Epithelial cell of proximal tubule (primary cell): ENCODE results near the gene ROR2. TPM values are rescaled to one million over a fixed set of nuclear protein-coding genes. Genes with fewer than 3 reads are reported as not detected.

Source experiments
- DNase-seq: peaks from one replicate; pipeline ENCODE4 v3.0.0-alpha.2; 2011; ENCODE audit warnings: low read depth
- H3K4me3 ChIP-seq: 2 replicates; pipeline ENCODE4 v1.5.1; 2011; ENCODE audit warnings: low read depth, mild to moderate bottlenecking, low read length
- total RNA-seq: library from RNA; depleted of rRNA; stranded (reverse); fragments of >200 nt; gene quantifications from 2 replicates; pipeline ENCODE4 v1.2.3, GENCODE V29; 2015
- TF ChIP-seq, protein P1 (sequence below): conservative IDR thresholded peaks from 2 replicates; pipeline ENCODE4 v1.5.1; 2012; ENCODE audit warnings: low read depth, mild to moderate bottlenecking, low read length

The ROR2 gene
- total RNA-seq, 1 donor from 2014 or later, result 3.1 TPM

DNA sequence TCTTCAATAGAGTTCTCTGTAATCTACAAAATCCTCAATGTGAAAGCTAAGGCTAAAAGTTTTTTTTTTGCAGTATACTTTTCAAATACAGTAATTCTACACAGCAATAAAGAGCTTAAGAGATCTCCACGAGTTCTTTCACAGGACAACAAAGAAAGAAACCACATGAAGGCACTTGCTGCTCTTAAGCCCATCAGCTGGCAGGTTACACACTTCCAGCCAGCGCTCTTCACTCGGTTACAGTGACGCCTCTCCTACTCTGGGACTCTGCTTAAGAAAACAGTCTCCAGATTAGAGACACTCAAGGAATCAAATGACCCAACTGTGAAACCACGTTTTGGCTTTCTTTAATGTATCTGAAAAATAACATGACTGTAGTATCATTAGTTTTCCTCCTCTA, 85.0 kb downstream of the ROR2 start:
- H3K4me3 ChIP-seq, result no peak overlapping the region
- no peak for DNase-seq
- TF ChIP-seq, protein P1, sequence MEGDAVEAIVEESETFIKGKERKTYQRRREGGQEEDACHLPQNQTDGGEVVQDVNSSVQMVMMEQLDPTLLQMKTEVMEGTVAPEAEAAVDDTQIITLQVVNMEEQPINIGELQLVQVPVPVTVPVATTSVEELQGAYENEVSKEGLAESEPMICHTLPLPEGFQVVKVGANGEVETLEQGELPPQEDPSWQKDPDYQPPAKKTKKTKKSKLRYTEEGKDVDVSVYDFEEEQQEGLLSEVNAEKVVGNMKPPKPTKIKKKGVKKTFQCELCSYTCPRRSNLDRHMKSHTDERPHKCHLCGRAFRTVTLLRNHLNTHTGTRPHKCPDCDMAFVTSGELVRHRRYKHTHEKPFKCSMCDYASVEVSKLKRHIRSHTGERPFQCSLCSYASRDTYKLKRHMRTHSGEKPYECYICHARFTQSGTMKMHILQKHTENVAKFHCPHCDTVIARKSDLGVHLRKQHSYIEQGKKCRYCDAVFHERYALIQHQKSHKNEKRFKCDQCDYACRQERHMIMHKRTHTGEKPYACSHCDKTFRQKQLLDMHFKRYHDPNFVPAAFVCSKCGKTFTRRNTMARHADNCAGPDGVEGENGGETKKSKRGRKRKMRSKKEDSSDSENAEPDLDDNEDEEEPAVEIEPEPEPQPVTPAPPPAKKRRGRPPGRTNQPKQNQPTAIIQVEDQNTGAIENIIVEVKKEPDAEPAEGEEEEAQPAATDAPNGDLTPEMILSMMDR, result no peak

DNA sequence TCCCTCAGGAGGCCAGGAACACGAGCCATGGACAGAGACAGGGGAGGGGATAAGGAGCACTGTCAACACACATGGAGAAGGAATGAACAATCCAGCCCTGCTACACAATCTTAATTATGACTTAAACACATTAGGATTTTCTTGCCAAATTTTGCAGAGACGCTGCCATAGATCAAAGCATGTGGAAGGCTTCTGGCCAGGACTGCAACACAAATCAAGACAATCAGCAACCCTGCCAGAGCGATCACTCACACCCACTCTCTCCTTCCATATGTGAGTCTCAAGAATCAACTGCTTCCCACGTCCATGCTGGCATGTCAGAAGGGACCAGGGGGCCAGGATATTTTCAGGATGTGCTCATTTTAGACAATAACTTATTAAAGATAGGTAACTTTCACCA, 85.6 kb downstream of the ROR2 start:
- TF ChIP-seq, protein P1, result no peak
- H3K4me3 ChIP-seq, result no peak overlapping the region
- DNase-seq, result no peak

DNA sequence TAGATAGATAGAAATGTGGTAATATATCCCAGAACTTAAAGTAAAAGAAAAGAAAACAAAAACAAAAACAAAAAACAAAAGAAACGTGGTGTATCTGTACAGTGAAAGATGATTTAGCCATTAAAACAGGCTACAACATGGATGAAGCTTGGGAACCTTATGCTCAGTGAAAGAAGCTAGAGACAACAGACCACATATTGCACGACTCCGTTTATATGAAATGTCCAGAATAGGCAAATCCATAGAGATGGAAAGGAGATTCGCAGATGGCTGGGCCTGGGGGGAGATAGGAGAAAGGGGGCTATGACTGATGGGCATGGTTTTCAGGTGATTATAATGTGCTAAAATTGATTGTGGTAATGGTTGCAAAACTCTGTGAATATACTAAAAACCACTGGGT, 86.6 kb downstream of the ROR2 start:
- no peak for DNase-seq
- TF ChIP-seq, protein P1, result no peak
- no peak overlapping the region for H3K4me3 ChIP-seq

DNA sequence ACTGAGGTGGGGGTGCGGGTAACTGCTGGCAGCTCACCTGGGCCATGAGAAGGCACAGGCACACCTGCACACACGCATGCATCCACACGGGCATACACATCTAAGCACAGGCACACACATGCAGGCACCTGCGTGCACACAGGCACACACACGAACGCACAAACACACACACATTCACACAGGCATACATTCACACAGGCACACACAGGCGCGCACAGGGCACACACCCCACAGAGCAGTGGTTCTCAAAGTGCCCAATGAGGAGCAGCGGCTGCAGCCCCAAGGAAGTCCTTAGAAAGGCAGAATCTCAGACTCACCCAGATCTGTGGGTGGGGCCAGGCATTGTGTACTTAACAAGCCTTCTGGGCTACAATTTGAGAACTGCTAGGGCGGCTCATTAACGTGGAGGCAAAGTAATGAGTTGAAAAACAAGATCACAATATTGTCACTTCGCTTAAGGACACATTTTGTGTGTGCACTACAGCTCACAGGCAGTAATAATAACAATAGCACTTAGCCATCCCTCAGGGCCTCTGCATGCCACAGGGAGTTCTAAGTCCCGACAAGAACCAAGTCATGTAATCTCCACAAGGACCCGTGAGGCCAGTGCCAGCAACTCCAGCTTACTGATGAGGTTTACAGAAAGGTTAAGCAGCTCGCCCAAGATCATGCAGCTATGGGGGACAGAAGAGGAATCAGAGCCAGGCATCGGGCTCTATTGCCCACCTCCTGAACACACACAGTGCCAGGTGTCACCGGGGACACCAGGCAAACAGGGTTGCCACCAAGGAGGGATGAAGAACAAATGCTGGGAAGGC, 91.6 kb downstream of the ROR2 start:
- DNase-seq, result no peak
- no peak overlapping the region for H3K4me3 ChIP-seq
- TF ChIP-seq, protein P1, result no peak

DNA sequence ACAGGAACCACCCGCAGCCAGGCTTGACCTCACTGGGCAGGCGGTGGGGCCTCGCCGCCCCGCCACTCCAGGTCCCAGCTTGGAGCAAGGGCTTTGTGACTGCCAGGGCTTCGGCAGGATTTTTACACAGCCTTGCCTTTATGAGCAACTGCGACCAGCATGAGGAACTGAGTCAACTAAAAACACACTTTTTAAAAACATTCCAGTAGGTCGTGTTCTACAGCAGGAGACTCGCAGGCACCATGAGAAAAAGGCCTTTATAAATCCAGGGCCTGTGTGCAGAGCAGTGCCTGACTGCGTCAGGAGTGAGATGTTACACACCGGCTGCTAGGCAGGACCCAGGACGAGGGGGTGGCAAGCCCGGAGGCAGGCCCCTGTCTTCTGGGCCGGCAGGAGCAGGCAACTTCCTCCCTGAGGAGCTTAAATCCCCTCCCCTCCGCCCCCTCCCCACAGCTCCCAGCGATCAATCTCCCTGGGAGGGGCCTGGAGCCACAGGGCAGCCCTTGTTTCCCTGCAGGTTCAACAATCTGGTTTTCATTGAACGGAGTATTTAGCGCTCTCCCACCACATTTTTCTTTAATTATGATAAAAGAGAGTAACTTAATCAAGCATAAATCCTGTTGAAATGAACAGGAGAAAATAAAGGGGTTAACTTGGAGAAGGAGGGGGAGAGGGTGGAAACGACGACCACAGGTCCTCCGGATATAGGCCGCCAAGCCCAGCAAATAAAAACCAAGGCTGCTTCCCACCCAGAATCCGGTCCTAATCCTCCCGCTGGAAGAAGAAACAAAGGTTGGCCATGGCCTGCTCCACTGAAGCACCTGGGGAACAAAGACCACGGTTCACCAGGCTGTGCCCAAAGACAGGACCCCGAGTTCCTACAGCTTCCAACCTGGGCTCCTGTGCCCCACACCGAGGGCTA, 92.5 kb downstream of the ROR2 start:
- TF ChIP-seq, protein P1, result no peak
- DNase-seq, result no peak
- H3K4me3 ChIP-seq, result no peak overlapping the region

DNA sequence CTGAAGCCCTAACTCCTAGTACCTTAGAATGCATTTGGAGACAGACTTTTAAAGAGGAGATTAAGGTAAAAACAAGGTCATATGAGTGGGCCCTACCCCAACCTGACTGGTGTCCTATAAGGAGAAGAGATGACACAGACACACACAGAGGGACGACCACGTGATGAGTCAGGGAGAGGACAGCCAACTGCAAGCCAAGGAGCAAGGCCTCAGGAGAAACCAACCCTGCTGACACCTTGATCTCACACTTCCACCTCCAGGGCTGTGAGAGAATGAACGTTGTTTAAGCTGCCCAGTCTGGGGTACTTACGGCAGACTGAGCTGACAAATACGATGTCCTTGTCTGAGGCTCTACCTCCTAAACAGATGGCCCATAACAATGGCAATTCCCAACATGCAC, 93.6 kb downstream of the ROR2 start:
- TF ChIP-seq, protein P1, result no peak
- no peak overlapping the region for H3K4me3 ChIP-seq
- DNase-seq, result no peak
